Upper lobe of right lung (tissue), 1 donor: ENCODE measurements around the gene TBCE. TPM values are rescaled to one million over a fixed set of nuclear protein-coding genes. Genes with fewer than 3 reads are reported as not detected.

Source experiments
- ATAC-seq: fragments of 200-7000 bp; cut with Tn5 transposase; one replicate; pipeline ENCODE4 v1.9.1; 2020; ENCODE audit warnings: mild to moderate bottlenecking, moderate library complexity
- DNase-seq: peaks from one replicate; pipeline ENCODE4 v3.0.0-alpha.2; 2020
- H3K27ac ChIP-seq: fragments of 200-600 bp; one replicate; pipeline ENCODE4 v1.8.0; 2022
- H3K27me3 ChIP-seq: fragments of 200-600 bp; one replicate; pipeline ENCODE4 v1.8.0; 2022; ENCODE audit warnings: mild to moderate bottlenecking
- H3K36me3 ChIP-seq: fragments of 200-600 bp; one replicate; pipeline ENCODE4 v1.8.0; 2022
- H3K4me1 ChIP-seq: fragments of 200-600 bp; one replicate; pipeline ENCODE4 v1.8.0; 2022
- H3K4me3 ChIP-seq: fragments of 200-600 bp; one replicate; pipeline ENCODE4 v1.8.0; 2022; ENCODE audit warnings: mild to moderate bottlenecking
- H3K9me3 ChIP-seq: fragments of 200-600 bp; one replicate; pipeline ENCODE4 v1.8.0; 2022
- intact Hi-C: fragments of 100-400 bp; cut with DNase I; formaldehyde crosslinking; loops from one replicate; pipeline ENCODE4 v1.11.0; 2022
- total RNA-seq: library from RNA; stranded (reverse); fragmentation: NEBNext Ultra II Directional; extraction: Animal tissue kit (Norgen Biotek cat#: 25700); gene quantifications from one replicate; pipeline ENCODE4 v1.2.1, GENCODE V29; 2021
- TF ChIP-seq, protein P1 (sequence below): fragments of 200-600 bp; IDR thresholded peaks from one replicate; pipeline ENCODE4 v1.8.0; 2022; ENCODE audit warnings: antibody characterized with exemption
- donor health status: DM: no; HTN: yes; CAD: no; lungs with severe emphysema.

Gene TBCE
- total RNA-seq, 1 donor from 2014 or later = 27.2 TPM

DNA sequence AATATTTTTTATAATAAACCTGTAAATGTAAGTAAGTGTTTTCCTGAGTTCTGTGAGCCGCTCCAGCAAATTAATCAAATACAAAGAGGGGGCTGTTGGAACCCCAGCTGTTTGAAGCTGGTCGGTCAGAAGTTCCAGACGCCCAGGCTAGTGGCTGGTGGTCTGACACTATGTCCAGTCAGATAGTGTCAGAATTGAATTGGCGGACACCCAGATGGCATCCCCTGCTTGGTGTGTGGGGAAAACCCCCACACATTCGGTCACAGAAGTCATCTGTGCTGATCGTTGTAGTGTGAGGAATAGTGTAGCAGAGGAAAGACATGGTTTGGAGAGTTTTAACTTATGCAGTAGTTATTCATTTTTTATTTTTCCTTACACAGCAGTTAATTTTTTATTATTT is 32.4 kb downstream of the TBCE start:
- H3K27ac ChIP-seq = no peak overlapping the region
- DNase-seq (no peak), ATAC-seq (no peak)
- no peaks in the 10 kb centered on the region for H3K4me1 ChIP-seq
- no peak overlapping the region for H3K4me3 ChIP-seq
- TF ChIP-seq, protein P1, sequence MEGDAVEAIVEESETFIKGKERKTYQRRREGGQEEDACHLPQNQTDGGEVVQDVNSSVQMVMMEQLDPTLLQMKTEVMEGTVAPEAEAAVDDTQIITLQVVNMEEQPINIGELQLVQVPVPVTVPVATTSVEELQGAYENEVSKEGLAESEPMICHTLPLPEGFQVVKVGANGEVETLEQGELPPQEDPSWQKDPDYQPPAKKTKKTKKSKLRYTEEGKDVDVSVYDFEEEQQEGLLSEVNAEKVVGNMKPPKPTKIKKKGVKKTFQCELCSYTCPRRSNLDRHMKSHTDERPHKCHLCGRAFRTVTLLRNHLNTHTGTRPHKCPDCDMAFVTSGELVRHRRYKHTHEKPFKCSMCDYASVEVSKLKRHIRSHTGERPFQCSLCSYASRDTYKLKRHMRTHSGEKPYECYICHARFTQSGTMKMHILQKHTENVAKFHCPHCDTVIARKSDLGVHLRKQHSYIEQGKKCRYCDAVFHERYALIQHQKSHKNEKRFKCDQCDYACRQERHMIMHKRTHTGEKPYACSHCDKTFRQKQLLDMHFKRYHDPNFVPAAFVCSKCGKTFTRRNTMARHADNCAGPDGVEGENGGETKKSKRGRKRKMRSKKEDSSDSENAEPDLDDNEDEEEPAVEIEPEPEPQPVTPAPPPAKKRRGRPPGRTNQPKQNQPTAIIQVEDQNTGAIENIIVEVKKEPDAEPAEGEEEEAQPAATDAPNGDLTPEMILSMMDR = no peak
- no peaks in the 10 kb centered on the region for H3K9me3 ChIP-seq
- no peaks in the 10 kb centered on the region for H3K36me3 ChIP-seq
- H3K27me3 ChIP-seq = no peaks in the 10 kb centered on the region
- intact Hi-C loops = no loop called here

DNA sequence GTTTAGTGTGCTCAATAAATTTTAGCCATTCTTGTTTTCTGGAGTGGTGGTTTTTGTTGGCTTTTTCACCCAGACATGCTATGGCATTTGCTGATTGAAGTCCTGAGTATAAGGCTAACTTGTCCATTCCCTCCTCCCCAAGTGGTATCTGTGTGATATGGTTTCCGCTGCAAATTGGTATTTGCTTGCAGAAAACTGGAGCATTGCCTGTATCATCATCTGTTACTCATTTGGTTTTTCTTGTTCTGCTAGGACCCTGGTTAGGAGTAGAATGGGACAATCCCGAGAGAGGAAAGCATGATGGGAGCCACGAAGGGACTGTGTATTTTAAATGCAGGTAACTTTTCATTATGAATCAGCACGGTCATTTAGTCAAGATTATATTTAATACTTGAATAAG is 34.0 kb downstream of the TBCE start:
- Histone ChIP-seq H3K27me3 (no peaks in the 10 kb centered on the region), H3K9me3 (no peaks in the 10 kb centered on the region), H3K36me3 (no peaks in the 10 kb centered on the region), H3K4me3 (no peak overlapping the region), H3K4me1 (no peaks in the 10 kb centered on the region), H3K27ac (no peak overlapping the region)
- ATAC-seq = no peak
- TF ChIP-seq, protein P1 = no peak
- intact Hi-C loops = no loop called here
- no peak for DNase-seq

DNA sequence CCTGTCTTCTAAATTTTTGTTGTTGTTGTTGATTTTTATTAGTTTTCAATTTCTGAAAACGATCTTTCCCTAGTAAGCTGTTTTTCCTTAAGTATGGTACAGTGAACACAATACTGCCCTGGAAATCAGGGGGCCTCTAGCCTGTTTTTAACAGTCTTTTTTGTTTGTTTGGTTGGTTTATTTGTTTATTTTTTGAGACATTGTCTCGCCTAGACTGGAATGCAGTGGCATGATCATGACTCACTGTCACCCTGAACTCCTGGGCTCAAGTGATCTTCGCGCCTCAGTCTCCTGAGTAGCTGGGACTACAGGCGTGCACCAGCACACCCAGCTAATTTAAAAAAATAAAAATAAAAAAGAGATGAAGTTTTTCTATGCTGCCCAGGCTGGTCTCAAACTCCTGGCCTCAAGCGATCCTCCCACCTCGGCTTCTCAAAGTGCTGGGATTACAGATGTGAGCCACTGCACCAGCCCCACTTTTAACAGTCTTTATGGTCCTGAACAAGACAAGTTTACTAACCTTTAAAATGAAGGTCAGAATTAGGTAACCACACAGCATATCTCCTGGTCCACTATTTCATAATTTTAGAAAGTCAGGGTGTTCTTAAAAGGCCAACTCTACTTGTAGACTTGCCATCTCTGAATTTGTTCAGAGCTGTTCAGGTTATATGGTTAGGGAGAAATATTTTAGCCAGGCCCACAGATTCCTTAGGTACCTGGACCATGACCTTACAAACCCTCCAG is 35.4 kb downstream of the TBCE start:
- no peaks in the 10 kb centered on the region for H3K27me3 ChIP-seq
- intact Hi-C loops = no loop called here
- H3K27ac ChIP-seq = no peak overlapping the region
- no peaks in the 10 kb centered on the region for H3K36me3 ChIP-seq
- H3K9me3 ChIP-seq = no peaks in the 10 kb centered on the region
- TF ChIP-seq, protein P1 = no peak
- H3K4me3 ChIP-seq = no peak overlapping the region
- H3K4me1 ChIP-seq = no peaks in the 10 kb centered on the region
- ATAC-seq = peak; percentile 29
- no peak for DNase-seq

DNA sequence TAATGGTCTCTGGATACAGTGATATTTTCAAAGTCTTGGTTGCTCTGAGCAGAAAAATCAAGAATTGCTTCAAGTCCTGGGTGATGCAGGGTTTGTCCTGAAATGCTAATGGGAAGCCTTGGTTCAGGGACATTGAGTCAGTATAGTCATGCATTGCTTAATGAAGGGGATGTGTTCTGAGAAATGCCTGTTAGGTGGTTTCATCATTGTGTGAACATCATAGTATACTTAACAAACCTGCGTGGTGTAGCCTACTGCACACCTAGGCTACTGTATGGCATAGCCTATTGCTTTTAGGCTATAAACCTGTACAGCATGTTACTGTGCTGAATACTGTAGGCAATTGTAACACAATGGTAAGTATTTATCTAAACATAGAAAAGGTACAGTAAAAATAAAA is 36.4 kb downstream of the TBCE start:
- intact Hi-C loops = no loop called here
- Histone ChIP-seq H3K27ac (no peak overlapping the region), H3K4me1 (no peaks in the 10 kb centered on the region), H3K4me3 (no peak overlapping the region), H3K27me3 (no peaks in the 10 kb centered on the region), H3K9me3 (no peaks in the 10 kb centered on the region), H3K36me3 (no peaks in the 10 kb centered on the region)
- DNase-seq (no peak), ATAC-seq (no peak)
- TF ChIP-seq, protein P1 = no peak

DNA sequence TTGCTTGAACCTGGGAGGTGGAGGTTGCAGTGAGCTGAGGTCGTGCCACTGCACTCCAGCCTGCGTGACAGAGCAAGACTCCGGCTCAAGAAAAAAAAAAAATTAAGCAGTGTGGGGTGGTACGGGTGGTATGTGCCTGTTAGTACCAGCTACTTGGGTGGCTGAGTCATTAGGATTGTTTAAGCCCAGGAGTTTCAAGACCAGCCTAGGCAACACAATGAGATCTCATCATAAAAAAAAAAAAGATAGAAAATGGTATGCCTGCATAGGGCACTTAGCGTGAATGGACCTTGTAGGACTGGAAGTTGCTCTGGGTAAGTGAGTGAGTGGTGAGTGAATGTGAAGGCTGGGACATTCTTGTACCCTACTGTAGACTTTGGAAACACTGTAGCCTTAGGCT is 37.0 kb downstream of the TBCE start:
- no peaks in the 10 kb centered on the region for H3K36me3 ChIP-seq
- peak; percentile 73 for ATAC-seq
- intact Hi-C loops = no loop called here

More for the DNA sequence above, 37.0 kb downstream of the TBCE start:
- TF ChIP-seq, protein P1 = no peak
- H3K4me3 ChIP-seq = no peak overlapping the region
- no peaks in the 10 kb centered on the region for H3K27me3 ChIP-seq
- no peaks in the 10 kb centered on the region for H3K4me1 ChIP-seq
- H3K27ac ChIP-seq = no peak overlapping the region
- no peak for DNase-seq
- H3K9me3 ChIP-seq = no peaks in the 10 kb centered on the region
